Heart right ventricle (tissue), 16 donors: ENCODE results near the gene RHEB. TPM values are rescaled to one million over a fixed set of nuclear protein-coding genes. Genes with fewer than 3 reads are reported as not detected.

ENCODE experiments used
- ATAC-seq, 8 donors: fragments of 200-7000 bp; cut with Tn5 transposase; one replicate each; pipeline ENCODE4 v1.9.1; 2020; ENCODE audit warnings: mild to moderate bottlenecking in 8 of 8, moderate library complexity in 8 of 8, moderate number of reproducible peaks in 1 of 8
- DNase-seq, 2 donors: peaks; one replicate each; pipeline ENCODE4 v3.0.0-alpha.2; 2020
- H3K27ac ChIP-seq, 10 donors: fragments of 200-600 bp; sonication (generic) in 2 of 10; one replicate each; pipeline versions ENCODE4 v1.5.0 to v1.8.0; 2020 to 2022; ENCODE audit warnings: mild to moderate bottlenecking in 3 of 10
- H3K27me3 ChIP-seq, 7 donors: fragments of 200-600 bp; one replicate each; pipeline ENCODE4 v1.8.0; 2021 to 2022; ENCODE audit warnings: mild to moderate bottlenecking in 2 of 7
- H3K36me3 ChIP-seq, 9 donors: fragments of 200-600 bp; sonication (generic) in 1 of 9; one replicate each; pipeline versions ENCODE4 v1.5.0 to v1.8.0; 2020 to 2022; ENCODE audit warnings: mild to moderate bottlenecking in 2 of 9
- H3K4me1 ChIP-seq, 9 donors: fragments of 200-600 bp; sonication (generic) in 1 of 9; one replicate each; pipeline versions ENCODE4 v1.5.0 to v1.8.0; 2020 to 2022; ENCODE audit warnings: mild to moderate bottlenecking in 4 of 9
- H3K4me3 ChIP-seq, 10 donors: fragments of 200-600 bp; sonication (generic) in 2 of 10; one replicate each; pipeline versions ENCODE4 v1.5.0 to v1.8.0; 2020 to 2022; ENCODE audit warnings: mild to moderate bottlenecking in 7 of 10, moderate library complexity in 2 of 10
- H3K9me3 ChIP-seq, 11 donors: fragments of 200-600 bp in 10 of 11; sonication (generic) in 2 of 11; one replicate each; pipeline versions ENCODE4 v1.5.0 to v1.8.0; 2013 to 2022; ENCODE audit warnings: mild to moderate bottlenecking in 2 of 11, control low read depth in 1 of 11, moderate library complexity in 1 of 11
- WGBS, 2 donors: extraction: QIAGEN DNeasy Blood & Tissue Kit; methylation state at CpG; one replicate each; pipeline ENCODE4 v1.1.7; 2013; ENCODE audit warnings: inconsistent platforms in 1 of 2; 5-methylcytosine and 5-hydroxymethylcytosine counted together
- intact Hi-C, 10 donors: fragments of 100-400 bp; cut with DNase I; formaldehyde crosslinking; loops; one replicate each; pipeline versions ENCODE4 v1.11.1 to v1.14.2; 2022
- polyA plus RNA-seq, 2 donors: library from polyadenylated mRNA; stranded (reverse); fragments of 200-250 nt; gene quantifications; one replicate each; pipeline ENCODE4 v1.2.3, GENCODE V29; 2013
- total RNA-seq, 10 donors: library from RNA; stranded (reverse); fragmentation: NEBNext Ultra II Directional in 3 of 10; extraction: Animal tissue kit (Norgen Biotek cat#: 25700) in 3 of 10; gene quantifications; one replicate each; pipeline versions ENCODE4 v1.2.1 to v1.2.4, GENCODE V29; 2021 to 2023
- TF ChIP-seq, protein P1 (sequence below), 9 donors: fragments of 200-600 bp; sonication (generic) in 2 of 9; IDR thresholded peaks; one replicate each; pipeline versions ENCODE4 v1.5.0 to v1.8.0; 2021 to 2022; ENCODE audit warnings: antibody characterized with exemption in 9 of 9, mild to moderate bottlenecking in 5 of 9, moderate library complexity in 1 of 9
- donor health status: Arrhythmogenic right ventricular cardiomyopathy.
- donor health status: ischemic (EF 13 %, LVEDD 7.1; RV severe dilation, severe dysfunction).
- donor health status: healthy with polysubstance abuse.
- donor health status: DM: no; HTN: yes; CAD: no.
- donor health status: DM: no; HTN: no; CAD: no.
- donor health status: ischemic (EF 25% LVEDD 6.9; RV normal size, moderate dysfunction).
- donor health status: ischemic (EF 25% LVEDD 5.7; RV mildly dilated, moderate dysfunction).
- donor health status: healthy.
- donor health status: DM: yes; HTN: yes; CAD: no.
- donor health status: Ischemic cardiomyopathy.
- donor health status: ischemic (EF 35%, LVEDD 5.7; RV mildly dilated, moderate dysfunction).
- donor health status: nonischemic (EF 11% LVEDD 7.7; RV severe dilation, severe dysfunction).
- donor health status: DM: yes; HTN: yes; CAD: no.
- donor health status: PGD.
- donor health status: ischemic (EF 29% LVEDD 5.4; RV normal size, mild dysfunction).
- donor health status: nonischemic (EF 23%, LVEDD 6.1; RV moderate dilation, normal function).

Gene RHEB
- total and polyA plus RNA-seq, 12 donors: 56.0 to 174 (median 104) TPM

GRCh38 chr7:151457534-151457933, 62.2 kb downstream of the RHEB start:
- H3K9me3 ChIP-seq: peaks cover 0 to 9% (median 4%) of the 10 kb centered on the region in 11 donors
- TF ChIP-seq, protein P1, sequence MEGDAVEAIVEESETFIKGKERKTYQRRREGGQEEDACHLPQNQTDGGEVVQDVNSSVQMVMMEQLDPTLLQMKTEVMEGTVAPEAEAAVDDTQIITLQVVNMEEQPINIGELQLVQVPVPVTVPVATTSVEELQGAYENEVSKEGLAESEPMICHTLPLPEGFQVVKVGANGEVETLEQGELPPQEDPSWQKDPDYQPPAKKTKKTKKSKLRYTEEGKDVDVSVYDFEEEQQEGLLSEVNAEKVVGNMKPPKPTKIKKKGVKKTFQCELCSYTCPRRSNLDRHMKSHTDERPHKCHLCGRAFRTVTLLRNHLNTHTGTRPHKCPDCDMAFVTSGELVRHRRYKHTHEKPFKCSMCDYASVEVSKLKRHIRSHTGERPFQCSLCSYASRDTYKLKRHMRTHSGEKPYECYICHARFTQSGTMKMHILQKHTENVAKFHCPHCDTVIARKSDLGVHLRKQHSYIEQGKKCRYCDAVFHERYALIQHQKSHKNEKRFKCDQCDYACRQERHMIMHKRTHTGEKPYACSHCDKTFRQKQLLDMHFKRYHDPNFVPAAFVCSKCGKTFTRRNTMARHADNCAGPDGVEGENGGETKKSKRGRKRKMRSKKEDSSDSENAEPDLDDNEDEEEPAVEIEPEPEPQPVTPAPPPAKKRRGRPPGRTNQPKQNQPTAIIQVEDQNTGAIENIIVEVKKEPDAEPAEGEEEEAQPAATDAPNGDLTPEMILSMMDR (IDR thresholded peaks at IDR 0.05): no peak
- ATAC-seq (no peak), DNase-seq (no peak)
- no peak overlapping the region for H3K27ac ChIP-seq
- H3K36me3 ChIP-seq: no peaks in the 10 kb centered on the region
- WGBS, 2 donors: 97 to 98% methylated on average over 6 of the region's 6 CpGs
- intact Hi-C loops: loop anchor here in 3 of 10 donors (10.0 kb wide), 2 partner anchors 167 to 297 kb away; no protein-coding TSS in a partner anchor
- peaks cover 16 to 33% (median 24%) of the 10 kb centered on the region in 9 donors for H3K4me1 ChIP-seq
- H3K4me3 ChIP-seq: no peak overlapping the region
- H3K27me3 ChIP-seq: no peaks in the 10 kb centered on the region

DNA sequence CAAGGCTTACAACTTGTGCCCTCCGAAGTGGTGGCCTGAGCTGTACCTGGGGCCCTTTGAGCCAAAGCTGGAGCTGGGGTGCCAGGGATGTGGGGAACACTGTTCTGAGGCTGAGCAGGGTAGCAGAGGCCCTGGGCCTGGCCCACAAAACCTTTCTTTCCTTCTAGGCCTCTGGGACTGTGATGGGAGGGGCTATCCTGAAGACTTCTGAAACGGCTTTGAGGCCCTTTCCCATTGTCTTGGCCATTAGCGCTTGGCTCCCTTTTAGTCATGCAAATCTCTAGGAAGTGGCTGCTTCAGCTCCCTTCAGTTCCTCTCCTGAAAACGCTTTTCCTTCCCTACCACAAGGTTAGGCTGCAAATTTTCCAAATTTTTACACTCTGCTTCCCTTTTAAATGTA, 62.9 kb downstream of the RHEB start:
- Histone ChIP-seq H3K36me3 (no peaks in the 10 kb centered on the region), H3K27me3 (no peaks in the 10 kb centered on the region), H3K4me1 (peaks cover 16 to 33% (median 23%) of the 10 kb centered on the region in 9 donors), H3K4me3 (no peak overlapping the region), H3K9me3 (peaks cover 0 to 2% (median 0%) of the 10 kb centered on the region in 11 donors), H3K27ac (no peak overlapping the region)
- intact Hi-C loops: loop anchor here in 3 of 10 donors (10.0 kb wide), 2 partner anchors 168 to 298 kb away; no protein-coding TSS in a partner anchor
- DNase-seq (no peak), ATAC-seq (no peak)
- WGBS, 2 donors: 74 to 80% methylated on average over 4 of the region's 4 CpGs
- TF ChIP-seq, protein P1 (IDR thresholded peaks at IDR 0.05): no peak

- no peak overlapping the region for H3K27ac ChIP-seq
- intact Hi-C loops: loop anchor here in 3 of 10 donors (10.0 kb wide), 2 partner anchors 169 to 299 kb away; no protein-coding TSS in a partner anchor
- H3K27me3 ChIP-seq: no peaks in the 10 kb centered on the region
- no peak for DNase-seq
- H3K4me1 ChIP-seq: peaks cover 16 to 32% (median 21%) of the 10 kb centered on the region in 9 donors
- ATAC-seq: no peak
- TF ChIP-seq, protein P1 (IDR thresholded peaks at IDR 0.05): no peak
- H3K4me3 ChIP-seq: no peak overlapping the region
- no peaks in the 10 kb centered on the region for H3K36me3 ChIP-seq
- WGBS, 2 donors: 96 to 98% methylated on average over 5 of the region's 5 CpGs
- no peaks in the 10 kb centered on the region for H3K9me3 ChIP-seq
Measured at GRCh38 chr7:151456276-151456675, 63.4 kb downstream of the RHEB start.

GRCh38 chr7:151455690-151456089, 64.0 kb downstream of the RHEB start:
- no peak for DNase-seq
- TF ChIP-seq, protein P1 (IDR thresholded peaks at IDR 0.05): no peak
- H3K4me1 ChIP-seq: peaks cover 14 to 26% (median 16%) of the 10 kb centered on the region in 9 donors
- H3K9me3 ChIP-seq: no peaks in the 10 kb centered on the region
- WGBS, 2 donors: 91 to 92% methylated on average over 4 of the region's 4 CpGs
- no peak overlapping the region for H3K4me3 ChIP-seq
- no peak overlapping the region for H3K27ac ChIP-seq
- ATAC-seq: no peak
- intact Hi-C loops: loop anchor here in 3 of 10 donors (10.0 kb wide), 2 partner anchors 169 to 299 kb away; no protein-coding TSS in a partner anchor
- no peaks in the 10 kb centered on the region for H3K27me3 ChIP-seq
- H3K36me3 ChIP-seq: no peaks in the 10 kb centered on the region
